Effector CD8-positive, alpha-beta T cell (primary cell): ENCODE results near the gene PLLP.

Source experiments
- DNase-seq: peaks from one replicate; lab custom pipeline; 2025; lab: John Stamatoyannopoulos, UW
- total RNA-seq, 4 experiments: gene quantifications; one replicate each; lab custom pipeline; 2026; lab: John Stamatoyannopoulos, UW

The PLLP gene
- total RNA-seq, result 0 to 0.53 (median 0.09) reads per million in 4 experiments

GRCh38 chr16:57284209-57284951 is at the start of gene PLLP:
PLLP (minus strand) TSS chr16:57284672; CDS start chr16:57284540, 132 bp downstream.
- peak; percentile 14 for DNase-seq

GRCh38 chr16:57333402-57333801 is 48.9 kb upstream of the PLLP start:
- no peak for DNase-seq

GRCh38 chr16:57331355-57331754 is 46.9 kb upstream of the PLLP start:
- no peak for DNase-seq

DNA sequence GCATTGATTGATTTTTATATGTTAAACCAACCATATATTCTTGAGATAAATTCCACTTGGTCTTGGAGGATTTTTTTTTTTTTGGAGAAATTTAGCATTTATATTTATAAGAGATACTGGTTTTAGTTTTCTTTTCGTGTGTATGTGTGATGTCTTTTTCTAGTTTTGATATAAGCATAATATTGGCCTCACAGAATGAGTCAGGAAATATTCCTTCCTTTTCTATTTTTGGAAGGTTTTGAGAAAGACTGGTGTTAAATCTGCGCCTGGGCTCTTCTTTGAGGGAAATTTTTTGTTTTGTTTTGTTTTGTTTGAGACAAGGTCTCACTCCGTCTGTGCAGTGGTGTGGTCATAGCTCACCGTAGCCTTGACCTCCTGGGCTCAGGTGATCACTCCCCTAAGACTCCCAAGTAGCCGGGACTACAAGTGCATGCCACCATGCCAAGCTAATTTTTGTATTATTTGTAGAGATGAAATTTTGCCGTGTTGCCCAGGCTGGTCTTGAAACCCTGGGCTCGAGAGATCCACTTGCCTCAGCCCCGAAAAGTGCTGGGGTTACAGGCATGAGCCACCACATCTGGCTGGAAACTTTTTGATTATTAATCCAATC is 45.4 kb upstream of the PLLP start:
- DNase-seq, result no peak

DNA sequence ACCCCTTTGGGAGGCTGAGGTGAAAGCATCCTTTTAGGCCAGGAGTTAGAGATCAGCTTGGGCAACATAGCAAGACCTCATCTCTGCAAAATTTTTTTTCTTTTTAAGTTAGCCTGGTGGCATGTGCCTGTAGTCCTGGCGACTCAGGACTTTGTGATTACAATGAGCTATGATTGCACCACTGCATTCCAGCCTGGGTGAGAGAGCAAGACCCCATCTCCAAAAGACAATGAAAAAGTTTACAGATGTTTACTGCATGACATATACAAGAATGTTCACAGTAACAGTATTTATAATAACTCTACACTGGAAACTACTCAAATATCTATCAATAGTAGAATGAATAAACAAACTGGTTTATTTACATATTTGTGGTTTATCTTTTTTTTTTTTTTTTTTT is 41.0 kb upstream of the PLLP start:
- DNase-seq, result no peak

DNA sequence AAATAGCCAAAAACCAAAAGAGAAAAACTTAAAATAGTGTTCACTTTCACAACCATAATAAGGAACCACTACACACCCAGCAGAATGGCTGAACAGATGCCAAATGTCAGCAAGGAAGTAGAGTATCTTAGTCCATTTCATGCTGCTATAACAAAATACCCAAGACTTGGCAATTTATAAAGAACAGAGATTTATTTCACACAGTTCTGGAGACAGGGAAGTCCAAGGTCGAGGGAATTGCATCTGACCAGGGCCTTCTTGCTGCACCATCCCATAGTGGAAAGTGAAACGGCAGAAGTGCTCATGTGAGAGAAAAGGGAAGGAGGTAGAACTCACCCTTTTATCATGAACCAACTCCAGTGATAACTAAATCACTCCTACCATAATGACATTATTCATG is 40.3 kb upstream of the PLLP start:
- no peak for DNase-seq

- no peak for DNase-seq
Observed at GRCh38 chr16:57319646-57320045, 35.2 kb upstream of the PLLP start.

DNA sequence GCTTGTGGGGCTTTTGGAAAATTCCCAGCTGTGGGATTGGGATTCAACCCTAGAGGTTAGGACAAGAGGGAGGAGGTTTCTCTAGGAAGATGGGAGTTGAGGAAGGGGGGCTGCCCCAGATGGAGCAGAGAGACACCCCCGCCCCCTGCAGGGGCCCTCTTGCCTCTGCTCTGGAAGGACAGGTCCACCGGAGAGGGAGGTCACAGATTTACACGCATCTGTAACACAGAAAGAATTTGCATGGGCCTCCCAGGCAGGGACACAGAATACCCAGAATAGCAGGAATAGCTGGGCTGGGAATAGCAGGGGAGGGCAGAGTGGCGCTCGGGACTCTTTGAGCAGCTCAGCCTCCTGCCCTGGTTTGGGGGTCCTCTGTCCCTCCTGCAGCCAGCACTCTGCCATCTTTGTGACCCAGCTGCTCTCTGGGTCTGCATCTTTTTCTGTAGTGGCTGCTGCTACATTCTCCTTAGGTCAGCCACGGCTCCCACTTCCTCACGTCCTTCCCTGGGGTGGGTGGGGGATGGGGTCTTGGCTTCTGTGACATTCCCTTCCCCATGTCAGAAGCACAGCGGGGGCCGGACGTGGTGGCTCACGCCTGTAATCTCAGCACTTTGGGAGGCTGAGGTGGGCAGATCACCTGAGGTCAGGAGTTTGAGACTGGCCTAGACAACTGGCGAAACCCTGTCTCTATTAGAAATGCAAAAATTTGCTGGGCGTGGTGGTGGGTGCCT is 33.9 kb upstream of the PLLP start:
- no peak for DNase-seq

DNA sequence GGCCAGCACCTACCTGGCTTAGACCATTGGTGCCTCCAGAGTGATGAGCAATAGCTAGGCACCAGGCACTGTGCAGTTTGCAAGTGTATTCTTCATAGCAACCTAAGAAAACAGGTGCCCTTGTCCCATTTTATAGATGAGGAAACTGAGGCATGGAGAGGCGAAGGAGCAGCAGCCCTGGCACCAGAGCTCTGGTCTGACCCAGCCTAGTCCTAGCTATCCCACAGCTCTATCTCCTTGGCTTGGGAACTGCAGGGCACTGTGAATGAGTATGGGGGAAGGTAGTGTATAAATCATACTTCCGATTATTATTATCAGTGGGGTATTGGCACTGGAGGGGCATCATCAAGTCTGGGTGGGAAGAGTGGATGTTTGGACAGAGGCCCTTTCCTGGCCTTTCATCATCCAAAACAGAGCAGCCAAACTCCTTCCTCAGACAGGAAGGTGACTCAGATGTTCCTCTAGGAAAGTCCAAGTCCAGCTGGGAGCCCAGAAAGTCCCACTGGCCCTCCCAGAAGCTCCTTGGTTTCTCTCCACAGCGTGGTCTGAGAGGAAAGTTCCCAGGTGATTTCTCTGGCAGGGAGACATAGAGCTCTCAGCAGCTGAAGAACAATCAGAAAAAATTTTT is 32.0 kb upstream of the PLLP start:
- no peak for DNase-seq

GRCh38 chr16:57315416-57315815 is 30.9 kb upstream of the PLLP start:
- no peak for DNase-seq

GRCh38 chr16:57314161-57314785 is 29.8 kb upstream of the PLLP start:
- no peak for DNase-seq

DNA sequence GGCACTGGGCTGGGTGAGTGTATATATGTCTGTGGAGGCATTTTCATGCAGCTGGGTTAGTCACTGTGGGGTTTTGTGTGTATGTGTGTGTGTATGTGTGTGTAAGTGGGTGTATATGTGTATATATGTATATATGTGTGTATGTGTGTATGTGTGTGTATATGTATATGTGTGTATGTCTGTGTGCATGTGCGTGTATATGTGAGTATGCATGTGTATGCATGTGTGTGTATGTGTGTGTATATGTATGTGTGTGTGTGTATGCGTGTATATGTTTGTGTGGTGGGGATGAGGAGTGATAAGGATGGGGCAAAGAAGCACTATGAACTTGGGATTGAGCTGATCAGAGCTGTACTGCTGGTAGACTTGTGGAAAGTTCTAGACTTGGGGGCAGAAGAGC is 29.0 kb upstream of the PLLP start:
- DNase-seq, result no peak

DNA sequence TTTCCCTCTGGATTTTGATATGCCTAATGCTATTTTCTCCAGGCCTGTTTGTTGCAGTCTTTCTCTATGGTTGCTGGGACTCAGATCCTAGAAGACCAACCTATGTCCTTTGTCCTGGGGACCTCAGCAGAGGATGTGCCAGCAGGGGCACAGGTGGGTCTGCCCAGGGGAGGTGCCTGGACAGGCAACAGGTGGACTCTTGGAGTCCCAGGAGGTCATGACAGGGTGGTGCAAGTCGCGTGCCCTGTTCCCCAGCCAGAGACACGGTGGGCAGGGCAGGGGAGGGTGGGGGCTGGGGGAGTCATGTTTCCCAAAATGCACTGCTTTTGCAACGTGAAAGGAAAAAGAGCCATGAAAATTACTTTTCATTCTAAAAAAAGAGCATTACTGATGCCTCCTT is 26.3 kb upstream of the PLLP start:
- DNase-seq, result no peak

DNA sequence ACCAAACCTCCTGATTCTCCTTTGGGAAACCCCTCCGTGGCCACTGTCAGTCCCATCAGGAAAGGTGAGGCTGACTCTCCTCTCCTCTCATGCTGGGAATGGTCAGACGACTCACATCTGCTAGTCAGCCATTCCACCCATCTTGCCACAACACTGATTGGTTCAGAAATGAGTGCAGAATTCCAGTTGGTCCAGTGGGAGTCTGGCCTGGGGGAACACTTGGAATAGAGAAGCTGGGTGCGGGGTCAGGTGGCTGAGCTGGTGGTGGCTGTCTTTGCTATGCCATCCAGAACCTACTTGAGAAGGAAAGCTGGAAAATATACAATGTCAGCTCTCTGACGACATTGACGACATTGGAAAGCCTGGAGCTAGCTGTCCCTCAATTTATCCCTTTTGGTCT is 23.6 kb upstream of the PLLP start:
- no peak for DNase-seq

- DNase-seq, result no peak
Observed at GRCh38 chr16:57307365-57307764, 22.9 kb upstream of the PLLP start.

GRCh38 chr16:57306676-57307341 is 22.3 kb upstream of the PLLP start:
- no peak for DNase-seq

- DNase-seq, result no peak
Observed at GRCh38 chr16:57305159-57305811, 20.8 kb upstream of the PLLP start.

GRCh38 chr16:57304169-57305061 is 19.9 kb upstream of the PLLP start:
- no peak for DNase-seq

DNA sequence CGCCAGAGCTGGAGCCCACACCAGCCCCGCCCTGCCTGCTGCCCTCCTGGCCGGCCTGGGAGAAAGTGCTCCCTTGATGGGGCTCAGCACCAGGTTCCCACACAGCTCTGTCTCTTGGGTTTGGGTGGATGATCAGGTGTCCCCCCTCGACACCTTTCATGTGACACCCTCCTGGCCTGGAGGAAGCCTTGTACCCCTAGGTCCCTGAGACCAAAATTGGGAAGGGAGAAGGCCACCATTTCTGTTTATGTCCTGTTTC is 19.4 kb upstream of the PLLP start:
- no peak for DNase-seq
